Right renal cortex interstitium (tissue), 3 donors: Measurements from ENCODE around the gene ATP1B4. TPM values are rescaled to one million over a fixed set of nuclear protein-coding genes. Genes with fewer than 3 reads are reported as not detected.
"Not testable (repeated sequence)": the region's sequence is repeated elsewhere in the genome, so short reads cannot be mapped to it uniquely, and the experiment has no call there.

Experiments
- DNase-seq, 3 donors: peaks; one replicate each; pipeline ENCODE4 v3.0.0-alpha.2; 2013; ENCODE audit warnings: low read depth in 3 of 3, low spot score in 2 of 3
- polyA plus RNA-seq, 3 donors: library from polyadenylated mRNA; unstranded; fragments of 120-200 nt; gene quantifications; one replicate each; pipeline ENCODE4 v1.2.1, GENCODE V29; 2013; ENCODE audit not compliant: insufficient read length in 3 of 3

The ATP1B4 gene
- polyA plus RNA-seq, result not detected

DNA sequence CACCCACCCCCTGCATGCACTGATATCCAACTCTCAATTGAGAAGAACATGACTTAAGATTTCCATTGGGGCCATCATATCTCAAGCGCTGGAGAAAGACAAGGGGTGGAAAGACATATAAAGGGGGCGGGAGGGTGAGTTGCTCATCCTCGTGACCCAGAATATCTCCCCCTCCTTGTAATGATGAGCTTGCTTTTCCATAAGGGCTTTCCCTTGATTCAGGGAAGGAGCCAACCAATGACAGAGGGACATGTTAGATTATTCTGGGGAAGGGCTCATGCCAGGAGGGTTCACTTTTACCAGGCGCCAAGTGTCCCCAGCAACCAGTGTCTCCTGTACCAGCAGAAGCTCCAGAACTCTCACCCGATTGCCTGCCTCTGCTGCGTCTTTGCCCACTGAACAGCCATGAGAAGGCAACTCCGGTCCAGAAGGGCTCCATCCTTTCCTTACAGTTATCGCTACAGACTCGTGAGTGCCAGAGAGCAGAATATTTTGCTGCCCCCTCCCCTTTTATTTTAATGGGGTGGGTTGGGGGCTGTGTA is at the start of gene ATP1B4:
ATP1B4 (plus strand) TSS at position 326 of the 542 bp plus-strand sequence; CDS start at position 406, 80 bp downstream.
- no peak for DNase-seq

DNA sequence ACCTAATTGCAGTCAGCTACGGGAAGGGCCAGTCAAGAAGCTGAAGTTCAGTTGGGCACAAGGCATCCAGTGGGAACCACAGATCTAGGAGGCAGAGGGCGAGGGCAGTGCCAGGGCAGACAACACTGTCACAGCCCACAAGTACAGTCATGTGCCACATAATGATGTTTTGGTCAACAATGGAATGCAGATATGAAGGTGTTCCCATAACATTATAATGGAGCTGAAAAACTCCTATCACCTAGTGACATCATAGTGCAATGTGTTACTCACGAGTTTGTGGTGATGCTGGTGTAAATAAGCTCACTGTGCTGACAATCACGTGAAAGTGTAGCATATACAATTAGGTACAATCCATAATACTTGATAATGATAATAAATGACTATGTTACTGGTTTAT is 46.1 kb upstream of the ATP1B4 start:
- no peak for DNase-seq

DNA sequence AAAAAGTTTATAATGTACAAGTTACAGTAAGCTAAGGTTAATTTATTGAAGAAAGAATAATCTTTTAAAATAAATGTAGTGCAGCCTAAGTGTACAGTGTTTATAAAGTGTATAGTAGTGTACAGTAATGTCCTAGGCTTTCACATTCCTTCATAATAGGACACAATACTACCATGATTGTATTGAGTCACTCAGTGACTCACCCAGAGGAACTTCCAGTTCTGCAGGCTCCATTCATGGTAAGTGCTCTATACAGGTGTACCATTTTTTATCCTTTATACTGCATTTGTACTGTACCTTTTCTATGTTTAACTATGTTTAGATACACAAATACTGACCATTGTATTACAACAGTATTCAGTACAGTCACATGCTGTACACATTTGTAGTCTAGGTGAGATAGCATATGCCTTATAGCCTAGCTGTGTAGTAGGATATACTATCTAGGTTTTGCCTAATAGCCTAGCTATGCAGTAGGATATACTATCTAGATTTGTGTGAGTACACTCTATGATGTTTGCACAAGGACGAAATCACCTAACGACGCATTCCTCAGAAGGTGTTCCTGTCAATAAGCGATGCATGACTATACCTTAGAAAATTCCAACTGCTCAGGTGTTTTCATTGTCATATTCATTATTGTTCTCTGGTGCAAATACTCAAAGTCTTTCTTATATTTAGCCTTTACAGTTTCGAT is 45.2 kb upstream of the ATP1B4 start:
- no peak for DNase-seq

DNA sequence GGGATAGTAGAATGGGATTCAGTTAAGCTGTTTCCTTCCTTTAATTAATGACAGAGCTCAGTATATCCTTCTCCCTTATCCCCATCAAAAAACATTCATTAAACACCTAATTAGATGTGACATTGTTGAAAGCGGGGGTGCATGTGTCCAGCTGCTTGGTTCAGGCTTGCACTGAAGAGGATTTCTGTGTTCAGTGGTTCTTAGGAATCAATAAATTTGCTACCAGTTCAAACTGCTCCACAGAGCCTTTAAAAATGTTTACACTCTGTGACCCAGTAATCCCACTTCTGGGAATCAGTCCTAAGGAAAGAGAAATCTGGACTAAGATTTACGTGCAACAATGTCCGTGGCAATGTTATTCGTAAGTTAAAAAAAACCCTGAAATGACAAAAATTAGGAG is 43.5 kb upstream of the ATP1B4 start:
- no peak for DNase-seq

DNA sequence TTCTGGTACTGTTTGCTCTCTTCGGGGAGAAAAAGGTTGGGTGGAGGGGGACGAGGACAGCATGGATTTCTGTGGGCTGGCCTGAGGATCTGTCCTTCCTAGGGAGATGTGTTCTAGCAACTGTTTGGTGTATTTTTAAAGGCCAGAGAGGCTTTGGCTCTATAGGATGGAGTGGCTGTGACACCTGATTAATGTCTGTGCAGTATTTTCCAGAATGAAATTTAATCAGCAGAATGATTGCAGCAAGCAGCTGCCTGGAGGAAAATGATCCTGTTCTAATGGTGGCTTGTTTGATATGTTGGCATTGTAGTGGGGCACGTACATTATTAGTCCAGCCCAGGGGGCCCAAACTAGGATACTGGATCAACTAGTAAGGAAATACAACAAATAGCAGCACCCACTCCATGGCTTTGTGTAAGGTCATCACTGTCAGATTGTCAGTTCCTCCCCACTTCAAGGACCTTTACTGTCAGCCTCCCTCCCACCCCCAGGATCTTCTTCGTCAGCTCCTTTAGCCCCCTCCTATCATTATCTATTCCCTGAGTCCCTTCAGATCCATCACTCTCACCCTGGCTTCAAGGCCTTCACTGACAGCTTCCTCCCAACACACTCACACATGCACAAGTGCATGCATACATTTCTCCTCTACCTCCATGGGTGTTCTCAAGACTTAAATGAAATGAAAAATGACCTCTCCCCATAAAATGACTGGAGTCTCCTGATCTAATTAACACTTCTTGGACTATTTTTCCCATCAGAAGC is 40.2 kb upstream of the ATP1B4 start:
- no peak for DNase-seq

DNA sequence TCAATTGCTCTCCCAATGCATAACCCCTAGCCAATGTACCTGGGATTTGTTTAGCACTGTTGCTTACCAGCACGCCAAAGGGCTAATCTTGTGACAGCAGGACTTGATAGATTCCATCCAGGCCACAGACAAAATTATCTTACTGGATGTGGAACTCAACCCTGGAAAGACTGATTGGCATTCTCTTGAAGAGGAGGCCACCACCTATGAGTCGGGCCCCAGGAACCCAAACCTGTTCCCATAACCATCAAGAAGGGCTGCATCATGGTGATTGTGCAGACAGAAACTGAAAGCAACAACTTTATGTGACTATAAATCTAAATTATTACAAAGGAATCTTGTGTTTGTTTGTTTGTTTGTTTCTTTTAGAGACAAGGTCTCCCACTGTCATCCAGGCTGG is 30.8 kb upstream of the ATP1B4 start:
- no peak for DNase-seq

DNA sequence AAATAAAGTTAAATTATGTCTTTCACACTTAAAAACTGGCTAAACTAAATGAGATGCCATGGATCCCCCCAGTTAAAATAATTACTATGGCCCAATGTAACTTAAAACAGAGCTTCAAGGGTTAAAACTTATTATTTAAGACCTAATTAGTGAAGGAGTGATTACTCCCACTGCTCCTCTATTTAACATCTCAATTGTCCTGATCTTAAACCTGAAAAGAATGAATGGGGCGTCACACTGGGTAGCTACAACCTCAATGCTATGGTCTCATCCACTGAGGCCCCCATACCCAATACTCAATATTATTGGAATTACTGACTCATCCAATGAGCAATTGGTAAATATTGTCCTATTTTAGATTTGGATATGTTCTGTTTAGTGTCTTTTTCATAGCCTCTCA is 29.5 kb upstream of the ATP1B4 start:
- no peak for DNase-seq

DNA sequence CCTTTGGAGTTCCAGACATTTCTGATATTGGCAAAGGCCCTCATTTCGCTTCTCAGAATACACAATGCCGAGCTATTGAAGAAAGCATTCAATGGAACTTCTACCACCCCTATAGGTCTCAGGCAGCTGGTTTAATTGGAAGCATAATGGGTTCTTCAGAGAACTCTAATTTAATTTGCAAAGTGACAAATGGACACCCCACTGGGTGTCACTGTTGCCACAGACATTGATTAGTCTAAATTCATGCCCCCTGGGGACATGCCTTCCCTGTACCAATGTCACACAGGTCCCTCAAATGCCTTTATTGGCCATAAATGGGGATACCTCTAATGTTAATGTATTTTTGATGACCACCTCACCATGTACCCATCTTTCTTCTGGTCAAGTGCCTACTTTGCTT is 27.7 kb upstream of the ATP1B4 start:
- DNase-seq, result no peak

DNA sequence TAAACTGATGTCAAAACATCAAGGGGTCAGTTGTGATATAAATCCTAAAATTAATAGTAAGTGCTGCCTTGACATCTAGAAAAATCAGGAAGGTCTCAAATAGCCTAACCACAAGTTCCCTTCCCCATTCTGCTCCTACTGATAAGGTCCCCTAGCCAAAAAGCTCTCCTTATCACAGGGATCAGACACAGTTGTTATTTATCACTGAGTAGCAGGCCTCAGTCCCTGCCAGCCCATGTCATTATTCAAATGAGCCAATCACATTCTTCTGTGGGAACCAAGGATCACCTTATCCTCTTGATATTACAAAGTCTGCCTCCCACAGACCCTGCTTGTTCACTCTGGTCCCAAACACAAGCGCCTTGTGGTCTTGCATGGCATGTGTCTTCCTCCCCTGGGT is 27.3 kb upstream of the ATP1B4 start:
- DNase-seq, result no peak

DNA sequence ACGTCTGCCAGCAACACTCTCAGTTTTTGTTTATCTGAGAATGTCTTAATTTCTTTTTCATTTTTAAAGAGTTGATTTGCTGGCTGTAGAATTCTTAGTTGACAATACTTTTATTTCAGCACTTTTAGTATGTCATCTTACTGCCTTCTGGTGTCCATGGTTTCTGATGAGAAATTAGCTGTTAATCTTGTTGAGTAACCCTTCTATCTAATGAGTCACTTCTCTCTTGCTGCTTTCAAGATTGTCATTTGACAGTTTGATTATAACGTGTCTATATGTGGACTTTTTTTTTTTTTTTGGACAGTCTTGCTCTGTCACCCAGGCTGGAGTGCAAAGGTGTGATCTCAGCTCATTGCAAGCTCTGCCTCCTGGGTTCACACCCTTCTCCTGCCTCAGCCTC is 26.6 kb upstream of the ATP1B4 start:
- no peak for DNase-seq

DNA sequence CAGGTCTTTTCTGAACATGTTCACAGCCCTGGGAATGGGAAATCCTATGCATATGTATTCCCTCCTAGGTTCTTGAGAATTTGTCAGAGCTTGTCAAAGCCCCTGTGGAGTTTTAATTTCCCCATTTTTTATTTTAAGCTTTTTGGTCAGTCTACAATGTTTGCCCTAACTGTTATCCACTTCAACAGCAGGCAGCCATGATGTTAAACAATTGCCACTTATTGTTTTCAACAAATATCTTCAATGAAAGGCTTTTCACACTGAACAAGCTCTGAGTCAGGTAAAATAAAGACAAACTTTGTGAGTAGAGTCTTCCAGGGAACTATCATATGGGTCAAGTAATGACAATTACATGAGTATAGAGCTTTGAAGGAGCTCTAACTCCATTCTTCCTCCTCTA is 25.0 kb upstream of the ATP1B4 start:
- DNase-seq, result no peak

DNA sequence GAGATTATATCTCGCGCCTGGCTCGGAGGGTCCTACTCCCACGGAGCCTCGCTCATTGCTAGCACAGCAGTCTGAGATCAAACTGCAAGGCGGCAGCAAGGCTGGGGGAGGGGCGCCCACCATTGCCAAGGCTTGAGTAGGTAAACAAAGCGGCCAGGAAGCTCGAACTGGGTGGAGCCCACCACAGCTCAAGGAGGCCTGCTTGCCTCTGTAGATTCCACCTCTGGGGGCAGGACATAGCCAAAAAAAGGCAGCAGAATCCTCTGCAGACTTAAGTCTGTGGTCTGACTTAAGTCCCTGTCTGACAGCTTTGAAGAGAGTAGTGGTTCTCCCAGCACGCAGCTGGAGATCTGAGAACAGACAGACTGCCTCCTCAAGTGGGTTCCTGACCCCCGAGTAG is 17.3 kb upstream of the ATP1B4 start:
- DNase-seq, result not testable (repeated sequence)

DNA sequence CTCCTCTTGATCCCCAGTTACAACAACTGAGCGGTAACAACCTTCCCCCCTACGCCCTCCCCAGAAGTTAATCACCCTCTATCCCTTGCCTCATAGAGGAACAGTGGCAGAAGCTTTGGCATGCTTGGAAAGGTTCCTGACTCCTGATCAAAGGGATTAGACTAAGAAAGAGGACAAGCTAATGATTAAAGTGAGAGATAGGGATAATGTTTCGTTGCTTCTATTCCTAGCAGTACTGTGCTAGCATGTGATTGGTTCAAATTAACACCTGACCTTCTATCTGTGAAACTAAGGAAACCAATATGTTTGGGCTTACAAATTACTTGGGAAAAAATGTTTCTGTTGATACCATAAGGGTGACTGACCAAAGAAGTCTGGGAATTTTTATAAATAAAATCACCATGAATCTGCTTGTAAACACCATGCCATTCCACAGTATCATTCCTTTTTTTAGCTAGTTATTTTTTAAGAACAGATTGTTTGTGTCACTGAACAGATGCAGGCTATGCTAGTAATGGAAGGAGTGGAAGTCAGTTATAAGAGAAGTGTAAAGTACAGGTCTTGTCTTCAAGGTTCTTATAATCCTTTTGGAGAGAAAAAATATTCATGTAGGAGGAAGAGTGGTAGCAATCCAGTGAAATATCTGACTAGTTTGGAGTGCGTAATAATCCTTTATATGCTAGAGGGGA is 11.3 kb upstream of the ATP1B4 start:
- DNase-seq, result no peak

DNA sequence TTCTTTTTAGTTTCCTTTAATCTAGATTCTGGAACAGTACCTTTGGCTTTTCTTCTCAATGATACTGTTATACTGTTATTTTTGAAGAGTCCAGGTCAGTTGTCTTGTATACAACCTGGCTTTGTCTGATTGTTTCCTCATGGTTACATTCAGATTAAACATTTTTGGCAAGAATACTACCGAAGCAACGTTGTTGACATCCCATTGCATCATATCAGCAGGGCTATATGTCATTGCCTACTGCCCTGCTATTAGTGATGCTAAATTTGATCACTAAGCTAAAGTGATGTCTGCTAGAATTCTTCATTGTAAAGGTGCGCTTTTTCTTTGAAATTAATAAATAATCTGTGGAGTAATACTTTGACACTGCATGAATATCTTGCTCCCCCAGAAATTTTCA is 5.8 kb upstream of the ATP1B4 start:
- DNase-seq, result no peak

DNA sequence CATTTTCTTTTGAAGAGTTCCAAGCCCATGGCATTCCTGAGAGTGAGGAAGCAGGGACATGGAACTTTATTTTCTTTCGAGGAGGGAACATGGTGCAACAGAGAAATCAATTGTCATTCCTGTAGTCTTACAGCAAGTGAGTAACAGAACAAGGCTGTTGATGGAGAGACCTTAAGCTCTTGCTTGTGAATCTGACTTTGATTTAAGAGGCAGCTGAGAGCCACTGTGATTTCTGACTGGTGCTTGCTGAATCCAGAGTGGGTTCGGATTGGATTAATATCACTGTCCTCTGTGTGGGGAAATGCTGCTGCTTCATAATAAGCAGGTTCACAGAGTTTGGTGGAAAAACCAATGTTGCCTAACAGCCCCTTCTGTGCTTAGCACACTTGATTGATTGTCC is 4.7 kb upstream of the ATP1B4 start:
- DNase-seq, result no peak

DNA sequence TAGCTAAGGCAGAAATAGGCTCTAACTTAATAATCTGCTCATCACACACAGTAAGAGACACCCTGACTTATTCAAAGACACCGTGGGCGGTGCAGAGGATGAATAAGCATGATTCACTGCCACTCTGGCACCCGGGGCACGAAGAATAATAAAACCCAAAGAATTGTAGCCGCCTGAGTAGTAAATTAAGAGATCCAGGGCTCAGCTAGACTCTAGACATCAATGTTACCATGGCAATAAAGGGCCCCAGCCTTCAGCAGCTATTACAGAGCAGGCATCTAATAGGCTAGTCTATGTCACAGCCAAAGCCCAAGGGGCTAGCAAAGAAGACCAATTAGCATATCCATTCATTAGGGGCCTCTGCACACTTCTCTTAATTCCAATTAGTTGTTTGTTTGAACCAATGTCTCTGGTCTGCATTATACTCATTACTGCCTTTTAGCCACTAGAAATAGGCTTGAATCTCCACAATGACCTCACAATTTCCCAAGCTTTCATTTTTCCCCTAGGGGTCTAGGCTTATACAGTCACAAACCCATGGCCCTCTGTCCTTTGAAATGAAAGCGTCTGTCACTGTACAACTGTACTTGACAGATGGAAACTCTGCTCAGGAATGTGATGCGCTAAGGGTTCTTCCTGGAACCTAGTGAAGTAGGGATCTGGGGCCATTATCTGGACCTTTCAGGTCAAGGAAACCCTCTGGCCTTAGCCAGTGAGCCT is 3.0 kb upstream of the ATP1B4 start:
- DNase-seq, result peak in 1 of 3 donors; percentile 6

DNA sequence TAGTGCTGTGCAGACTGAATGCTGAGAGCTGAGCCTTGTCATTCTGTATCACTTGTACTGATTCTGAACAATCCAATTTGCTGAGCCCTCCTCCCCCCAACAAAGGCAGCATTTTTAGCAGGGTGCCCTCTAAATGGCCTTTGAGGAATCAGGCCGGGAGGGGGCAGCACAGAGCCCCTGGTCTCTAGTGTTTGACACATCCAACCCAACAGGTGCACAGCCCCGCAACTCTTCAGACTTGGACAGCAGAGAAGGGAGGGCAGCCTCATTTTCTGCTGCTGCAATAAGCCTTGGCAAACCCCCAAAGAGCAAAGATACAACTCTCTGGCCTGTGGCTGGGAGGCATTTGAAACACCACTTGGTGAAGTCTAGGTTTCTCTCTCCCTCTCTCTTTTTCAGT is 3.4 kb downstream of the ATP1B4 start:
- DNase-seq, result no peak

DNA sequence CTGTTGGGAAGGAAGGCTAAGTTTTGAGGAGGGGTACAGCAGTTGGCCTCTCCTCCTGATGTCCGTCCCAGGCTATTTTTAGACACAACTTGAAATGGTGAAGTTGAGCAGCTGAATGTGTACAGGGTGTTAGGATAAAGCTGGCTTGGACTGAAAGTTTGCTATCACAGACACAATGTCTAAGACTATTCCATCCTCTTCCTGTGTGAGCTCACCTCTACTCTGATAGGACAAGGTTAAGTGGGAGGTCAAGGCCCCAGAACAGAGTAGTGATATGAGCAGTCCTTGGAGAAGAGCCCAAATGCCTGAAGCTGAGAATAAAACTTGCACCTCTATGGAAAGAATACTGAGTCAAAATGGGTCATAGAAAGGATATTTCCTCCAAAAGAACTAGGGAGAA is 4.1 kb downstream of the ATP1B4 start:
- DNase-seq, result no peak

DNA sequence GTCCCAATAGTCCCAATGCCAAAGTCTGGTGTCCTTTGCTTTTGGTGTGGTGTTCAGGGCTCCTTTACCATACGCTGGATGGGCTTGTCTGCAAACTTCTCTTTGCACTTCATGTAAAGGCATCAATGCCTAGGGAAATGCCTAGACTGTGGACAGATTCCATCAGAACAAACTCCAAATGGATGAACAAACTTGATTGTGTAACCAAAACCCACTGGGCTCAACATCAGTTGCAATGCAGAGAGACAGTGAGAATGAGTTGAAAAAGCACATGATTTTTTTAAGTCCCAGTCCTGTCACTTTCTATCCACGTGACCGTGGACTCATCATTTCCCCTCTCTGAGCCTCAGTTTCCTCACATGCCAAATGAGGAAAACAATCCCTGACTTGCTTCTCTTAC is 4.9 kb downstream of the ATP1B4 start:
- no peak for DNase-seq

DNA sequence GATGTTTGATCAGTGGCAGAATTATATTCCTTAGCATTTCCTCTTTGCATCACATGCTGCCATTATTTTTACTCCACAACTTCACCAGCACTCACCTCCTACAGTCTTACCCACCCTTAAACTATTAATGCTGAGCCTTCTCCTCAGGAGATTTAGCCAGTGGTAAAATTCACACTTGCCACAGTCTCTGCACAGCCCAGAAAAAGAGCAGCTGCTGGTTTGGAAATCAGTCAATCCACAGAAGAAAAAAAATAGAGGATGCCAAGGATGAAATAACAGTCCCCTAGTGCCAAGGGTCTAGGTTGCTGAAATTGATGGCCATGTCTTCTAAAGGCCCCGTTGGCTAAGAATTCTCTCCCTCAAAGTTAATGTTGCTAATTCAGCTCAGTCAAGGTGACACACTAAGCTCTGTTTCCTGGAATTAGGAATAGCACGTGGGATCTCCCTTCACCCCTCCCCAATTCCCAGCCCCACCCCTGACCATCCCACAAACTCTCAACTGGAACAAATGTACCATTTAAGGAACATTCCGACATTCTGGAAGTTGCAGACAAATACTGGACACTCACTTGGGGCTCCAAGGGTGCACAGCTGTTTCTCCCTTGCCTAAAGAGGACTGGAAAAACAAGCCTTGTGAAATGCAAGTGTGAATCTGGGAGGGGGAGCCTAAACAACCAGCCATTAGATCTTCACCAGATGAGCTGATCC is 5.7 kb downstream of the ATP1B4 start:
- no peak for DNase-seq
